Putamen (tissue), 1 donor: ENCODE results near the gene SPATA46.
A peak's percentile ranks its signal among the peaks of the same experiment; 100 is the strongest.
"Not testable (repeated sequence)": the region's sequence is repeated elsewhere in the genome, so short reads cannot be mapped to it uniquely, and the experiment has no call there.

Experiments used
- DNase-seq: peaks from one replicate; pipeline ENCODE4 v3.0.0-alpha.2; 2016; ENCODE audit warnings: low spot score

The SPATA46 gene, protein sequence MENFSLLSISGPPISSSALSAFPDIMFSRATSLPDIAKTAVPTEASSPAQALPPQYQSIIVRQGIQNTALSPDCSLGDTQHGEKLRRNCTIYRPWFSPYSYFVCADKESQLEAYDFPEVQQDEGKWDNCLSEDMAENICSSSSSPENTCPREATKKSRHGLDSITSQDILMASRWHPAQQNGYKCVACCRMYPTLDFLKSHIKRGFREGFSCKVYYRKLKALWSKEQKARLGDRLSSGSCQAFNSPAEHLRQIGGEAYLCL

DNA sequence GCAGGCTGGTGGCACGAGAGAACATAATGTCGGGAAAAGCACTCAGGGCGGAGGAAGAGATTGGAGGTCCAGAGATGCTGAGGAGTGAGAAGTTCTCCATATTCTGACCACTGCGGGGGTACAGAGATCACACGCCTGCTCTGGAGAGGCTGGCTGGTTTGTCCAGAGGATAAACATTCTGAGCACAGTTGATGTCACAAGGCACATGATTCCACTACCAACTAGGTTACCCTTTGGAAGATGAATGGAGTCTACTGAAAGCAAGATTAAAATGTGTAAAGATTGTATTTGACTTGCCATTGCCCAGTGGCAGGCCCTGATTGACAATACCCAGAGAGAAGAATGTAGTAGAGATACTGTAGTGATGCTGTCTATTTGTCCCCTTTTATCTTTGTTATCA lies at the start of gene SPATA46:
Gene SPATA46, minus strand, starts transcription at position 164 of the 400 bp plus-strand sequence. Its CDS starts 64 bp downstream, at position 100.
- DNase-seq, result no peak

DNA sequence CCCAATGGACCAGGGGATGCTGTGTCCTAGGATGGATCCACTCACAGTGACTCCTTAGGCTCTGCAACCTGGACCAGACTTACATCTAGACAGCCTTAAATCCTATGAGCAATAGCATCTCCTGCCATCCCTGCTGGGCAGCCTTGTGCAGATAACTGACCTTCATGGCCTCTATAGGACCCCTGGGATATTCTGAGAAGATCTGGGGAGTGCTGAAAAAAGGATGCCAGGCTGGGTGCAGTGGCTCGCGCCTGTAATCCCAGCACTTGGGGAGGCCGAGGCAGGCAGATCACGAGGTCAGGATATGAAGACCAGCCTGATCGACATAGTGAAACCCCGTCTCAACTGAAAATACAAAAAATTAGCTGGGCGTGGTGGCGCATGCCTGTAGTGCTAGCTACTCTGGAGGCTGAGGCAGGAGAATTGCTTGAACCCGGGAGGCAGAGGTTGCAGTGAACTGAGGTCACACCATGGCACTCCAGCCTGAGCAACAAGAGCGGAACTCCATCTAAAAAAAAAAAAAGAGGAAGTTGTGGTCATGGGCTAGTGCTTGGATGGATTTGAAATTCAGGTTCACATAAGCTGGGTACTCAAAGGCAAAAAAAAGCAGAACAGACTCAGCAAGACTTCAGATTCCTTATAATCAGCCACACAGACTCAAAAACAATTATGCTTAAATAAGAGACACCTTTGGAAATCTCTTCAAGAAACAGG lies 46.2 kb upstream of the SPATA46 start:
- DNase-seq, result no peak

DNA sequence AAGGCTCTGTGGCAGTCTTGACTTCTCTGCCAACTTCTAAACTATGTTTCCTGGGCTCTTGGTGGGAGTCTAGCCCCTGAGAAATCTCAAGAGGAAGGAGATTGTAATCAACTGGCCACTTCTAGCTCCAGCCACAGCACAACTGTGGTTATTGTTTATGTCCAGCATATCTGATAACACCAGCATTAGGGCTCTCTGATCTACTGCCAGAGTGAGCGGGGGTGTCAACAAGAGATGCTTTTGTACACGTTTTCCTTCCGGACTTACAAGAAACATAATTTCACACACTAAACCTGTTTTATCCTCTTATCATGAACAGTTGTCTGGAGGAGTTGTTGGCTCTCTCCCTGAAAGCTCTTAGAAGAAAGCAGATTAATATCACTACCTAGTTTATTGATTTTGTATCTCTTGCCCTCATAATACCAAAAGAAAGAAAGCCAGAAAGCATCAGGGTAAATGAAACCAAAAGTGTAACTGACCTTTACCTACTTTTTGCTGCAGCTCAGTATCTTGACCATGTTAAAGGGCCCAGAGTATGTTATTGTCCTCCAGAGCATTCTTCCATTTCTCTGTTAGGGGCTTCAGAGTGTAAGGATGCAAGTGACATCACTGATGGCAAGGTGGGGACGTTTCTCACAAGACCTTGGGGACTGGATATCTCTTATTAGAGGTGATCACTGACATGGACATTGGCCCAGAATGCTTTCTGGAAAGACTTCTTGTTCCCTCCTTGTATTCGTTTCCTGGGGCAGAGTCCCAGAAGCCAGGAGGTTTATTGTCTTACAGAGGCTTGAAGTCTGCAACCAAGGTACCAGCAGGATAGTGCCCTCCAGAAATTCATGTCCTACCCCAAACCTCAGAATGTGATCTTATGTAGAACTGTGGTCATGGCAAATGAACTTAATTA lies 44.9 kb upstream of the SPATA46 start:
- DNase-seq, result peak; percentile 14

DNA sequence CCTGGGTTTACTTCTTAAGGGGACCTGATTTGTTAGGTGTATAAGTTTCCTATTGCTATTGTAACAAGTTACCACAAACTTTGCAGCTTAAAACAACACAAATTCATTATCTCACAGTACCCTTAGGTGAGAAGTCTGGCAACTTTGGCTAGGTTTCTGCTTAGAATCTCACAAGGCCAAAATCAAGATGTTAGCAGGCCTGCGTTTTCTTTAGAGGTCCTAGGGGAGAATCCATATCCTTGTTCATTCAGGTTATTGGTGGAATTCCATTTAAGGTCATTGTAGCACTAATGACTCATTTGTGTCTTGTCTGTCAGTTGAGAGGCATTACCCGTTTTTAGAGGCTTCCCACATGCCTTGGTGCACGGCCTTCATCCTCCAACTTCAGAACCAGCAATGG lies 43.5 kb upstream of the SPATA46 start:
- no peak for DNase-seq

DNA sequence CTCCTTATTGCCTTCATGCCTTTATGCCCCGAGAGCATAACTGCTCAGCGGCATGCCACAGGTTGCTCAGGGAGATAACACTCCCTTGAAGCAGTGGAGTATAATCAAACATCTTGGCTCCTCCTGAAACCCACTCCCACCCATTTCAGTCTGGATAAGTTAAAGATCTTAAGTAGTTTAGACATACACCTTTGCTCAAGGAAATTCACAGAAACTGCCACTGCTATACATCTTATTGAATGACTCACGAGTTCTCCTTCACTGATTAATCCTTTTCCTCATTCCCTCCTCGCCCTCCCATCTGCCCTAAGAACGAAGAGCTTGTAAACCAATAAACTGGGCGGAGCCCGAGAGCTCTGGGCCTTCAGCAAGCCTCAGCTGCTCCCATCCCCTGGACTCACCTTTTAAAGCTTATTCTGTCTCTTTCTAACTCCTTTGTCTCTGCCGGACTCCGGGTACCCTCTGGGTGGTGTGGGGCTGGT lies 42.8 kb upstream of the SPATA46 start:
- not testable (repeated sequence) for DNase-seq

DNA sequence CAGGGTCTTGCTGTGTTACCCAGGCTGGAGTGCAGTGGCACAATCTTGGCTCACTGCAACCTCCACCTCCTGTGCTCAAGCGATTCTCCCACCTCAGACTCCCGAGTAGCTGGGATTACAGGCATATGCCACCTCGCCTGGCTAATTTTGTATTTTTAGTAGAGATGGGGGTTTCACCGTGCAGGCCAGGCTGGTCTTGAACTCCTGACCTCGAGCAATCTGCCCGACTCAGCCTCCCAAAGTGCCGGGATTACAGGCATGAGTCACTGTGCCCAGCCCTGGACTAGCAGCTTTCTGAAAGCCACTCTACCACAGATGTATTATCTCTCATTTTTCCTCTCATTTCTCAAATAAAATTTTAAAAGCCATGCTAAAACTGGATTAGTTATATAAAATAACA lies 41.9 kb upstream of the SPATA46 start:
- not testable (repeated sequence) for DNase-seq

DNA sequence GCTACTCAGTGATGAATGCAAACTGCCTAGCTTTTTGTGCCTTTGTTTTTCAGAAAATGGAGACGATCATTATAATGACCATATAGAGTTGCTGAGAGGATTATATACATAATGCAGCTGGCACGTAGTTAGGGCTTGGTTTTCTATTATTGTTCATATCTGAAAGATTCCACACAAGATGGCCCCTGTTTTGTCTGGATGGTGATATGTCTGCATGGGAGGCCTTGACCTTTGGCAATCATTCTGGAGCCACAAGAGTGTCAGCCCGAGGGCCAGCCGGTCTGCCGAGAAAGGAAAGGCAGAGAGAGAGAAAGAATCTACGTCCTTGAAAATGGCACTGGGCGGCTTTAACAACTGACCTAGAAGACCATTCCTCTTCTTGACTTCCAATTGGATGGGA lies 41.0 kb upstream of the SPATA46 start:
- DNase-seq, result no peak

DNA sequence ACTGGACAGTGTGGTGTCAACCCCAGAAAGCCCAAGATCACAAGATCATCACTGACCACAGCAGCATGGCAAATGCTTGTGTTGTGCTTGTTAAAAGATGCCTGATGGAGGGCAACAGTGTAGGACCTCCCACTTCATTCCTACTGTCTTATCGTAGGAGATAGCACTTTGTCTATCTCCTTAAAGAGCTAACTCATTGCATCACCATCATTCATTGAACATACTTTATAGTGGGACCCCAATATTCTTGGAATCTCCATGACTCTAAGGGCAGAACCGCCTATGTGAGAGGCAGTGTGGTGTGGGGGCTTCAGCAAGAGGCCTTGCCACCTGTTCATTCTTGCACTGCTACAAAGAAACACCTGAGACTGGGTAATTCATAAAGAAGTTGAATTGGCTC lies 40.3 kb upstream of the SPATA46 start:
- no peak for DNase-seq

DNA sequence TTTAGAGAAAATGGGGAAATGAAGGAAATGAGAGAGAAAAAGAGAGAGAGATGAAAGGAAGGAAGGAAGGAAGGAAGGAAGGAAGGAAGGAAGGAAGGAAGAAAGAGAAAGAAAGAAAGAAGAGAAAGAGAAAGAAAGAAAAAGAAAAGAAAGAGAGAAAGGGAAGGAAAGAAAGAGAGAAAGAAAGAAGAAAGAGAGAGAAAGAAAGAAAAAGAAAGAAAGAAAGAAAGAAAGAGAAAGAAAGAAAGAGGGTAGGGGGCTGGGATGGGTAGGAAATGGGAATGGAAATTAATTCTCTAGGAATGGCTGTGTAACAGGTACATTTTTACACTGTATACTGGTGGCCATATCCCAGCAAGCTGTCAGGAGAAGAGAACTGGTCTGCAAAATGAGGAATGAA lies 39.6 kb upstream of the SPATA46 start:
- no peak for DNase-seq

DNA sequence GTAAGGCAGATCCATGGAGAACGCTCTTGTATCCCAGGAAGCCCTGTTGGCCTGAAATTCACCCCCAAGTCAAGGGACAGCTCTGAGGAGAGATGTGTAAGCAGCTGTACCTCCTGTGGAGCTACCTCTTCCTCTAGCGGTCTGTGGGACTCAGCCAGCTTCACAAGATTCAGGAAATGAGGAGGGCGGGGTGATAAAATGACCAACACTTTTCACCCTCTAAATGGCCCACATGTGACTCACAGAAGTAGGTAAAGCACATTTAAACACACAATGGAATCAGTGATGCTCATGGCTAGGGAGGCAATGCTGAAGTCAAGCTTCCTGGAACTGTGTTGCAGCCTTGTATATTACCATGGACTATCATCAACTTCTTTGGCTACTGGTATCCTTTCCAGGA lies 35.3 kb upstream of the SPATA46 start, which contains the start of gene SH2D1B:
Gene SH2D1B, minus strand, starts transcription at position 135 of the 400 bp plus-strand sequence. Its CDS starts 120 bp downstream, at position 15.
- DNase-seq, result no peak

DNA sequence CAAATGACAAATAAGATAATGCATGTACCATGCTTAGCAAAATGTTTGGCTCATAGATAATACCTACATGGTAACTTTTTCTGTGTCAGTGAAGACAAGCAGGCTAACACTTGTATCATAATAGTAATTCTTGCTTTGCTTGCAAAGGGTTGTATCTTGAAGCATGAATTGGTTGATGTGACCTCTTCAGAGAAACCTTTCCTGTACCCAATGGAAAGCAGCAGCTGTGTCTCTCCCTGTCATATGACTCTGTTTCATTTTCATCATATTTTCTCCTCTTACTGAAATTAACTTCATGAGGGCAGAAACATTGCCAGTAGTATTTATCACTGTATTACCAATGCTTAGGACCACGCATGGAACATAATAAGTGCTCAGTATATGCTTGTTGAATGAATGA lies 30.9 kb upstream of the SPATA46 start:
- no peak for DNase-seq

DNA sequence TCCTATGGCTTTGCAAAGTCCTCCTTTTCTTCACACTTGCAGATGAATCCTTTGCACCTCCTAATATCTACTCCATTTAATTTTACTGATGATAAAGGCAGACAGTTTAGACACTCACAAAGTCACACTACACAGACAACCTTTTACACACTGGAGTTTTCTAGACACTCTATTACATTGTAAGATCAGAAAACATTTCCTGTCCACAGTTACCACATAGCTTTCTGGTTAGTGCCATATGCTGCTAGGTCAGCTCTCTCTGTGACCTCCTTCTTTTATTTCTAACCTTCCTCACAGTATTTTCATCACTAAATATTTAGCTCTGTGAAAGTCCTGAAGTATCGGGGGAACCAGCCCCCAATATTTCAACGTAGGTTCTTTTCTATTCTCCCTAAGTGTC lies 30.2 kb upstream of the SPATA46 start:
- no peak for DNase-seq

DNA sequence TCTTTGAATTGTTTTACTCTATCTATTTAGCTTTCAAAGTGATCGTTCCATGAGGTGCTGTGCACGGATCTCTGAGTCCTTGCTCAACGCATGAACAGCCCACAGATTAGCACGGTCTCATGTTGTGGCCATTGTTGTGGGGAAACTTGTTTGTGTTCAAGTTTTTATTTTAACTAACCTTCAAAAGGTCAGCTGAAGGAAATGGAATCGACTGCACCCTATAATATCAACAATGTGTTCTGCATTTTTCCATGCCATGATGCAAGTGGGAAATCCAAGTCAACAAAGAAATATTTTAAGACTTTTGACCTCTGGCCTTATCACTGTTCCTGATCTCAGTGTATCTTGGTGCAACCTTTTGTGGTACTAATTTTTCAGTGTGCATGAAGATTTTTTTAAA lies 29.1 kb upstream of the SPATA46 start:
- no peak for DNase-seq

DNA sequence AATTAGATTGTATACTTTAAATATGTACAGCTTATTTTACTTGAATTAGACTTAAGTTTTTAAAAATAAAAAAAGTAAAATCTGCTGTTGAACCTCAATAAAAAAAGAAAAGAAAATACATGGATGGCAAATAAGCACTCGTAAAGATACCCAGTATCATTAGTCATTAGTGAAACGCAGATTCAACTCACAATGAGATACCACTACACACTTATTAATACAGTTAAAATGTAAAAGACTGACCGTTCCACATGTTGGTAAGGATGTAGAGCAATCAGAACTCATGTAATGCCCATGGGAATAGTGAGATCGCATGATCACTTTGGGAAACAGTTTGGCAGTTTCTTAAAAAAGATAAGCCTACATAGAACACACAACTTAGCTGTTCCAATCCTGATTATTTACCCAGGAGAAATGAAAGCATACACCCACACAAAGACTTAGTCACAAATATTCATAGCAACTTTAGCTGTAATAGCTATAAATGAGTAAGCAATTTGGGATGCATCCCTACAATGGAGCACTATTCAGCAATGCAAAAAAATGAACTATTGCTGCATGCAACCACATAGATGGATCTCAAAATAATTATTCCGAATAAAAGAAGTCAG lies 28.0 kb upstream of the SPATA46 start:
- DNase-seq, result no peak

DNA sequence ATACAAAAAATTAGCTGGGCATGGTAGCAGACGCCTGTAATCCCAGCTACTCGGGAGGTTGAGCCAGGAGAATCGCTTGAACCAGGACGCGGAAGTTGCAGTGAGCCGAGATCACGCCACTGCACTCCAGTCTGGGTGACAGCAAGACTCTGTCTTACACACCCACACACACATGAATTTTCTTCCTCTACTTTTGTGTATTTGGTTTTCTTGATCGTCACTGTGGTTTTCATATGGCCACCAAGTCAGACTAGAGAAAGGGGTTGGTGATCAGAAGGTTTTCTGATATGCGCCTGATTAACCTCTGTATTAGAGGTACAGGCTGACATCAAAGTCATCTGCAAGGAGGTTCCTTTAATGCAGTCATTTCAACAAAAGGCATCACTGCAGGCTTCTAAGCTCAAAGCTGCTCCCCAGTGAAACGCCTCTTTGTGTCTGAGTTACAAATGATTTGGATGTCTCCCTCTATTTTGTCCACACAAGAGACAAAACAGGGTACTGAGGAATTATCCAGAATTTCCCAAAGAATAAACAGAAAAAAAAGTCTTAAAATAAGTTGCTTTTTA lies 24.2 kb upstream of the SPATA46 start:
- DNase-seq, result no peak

DNA sequence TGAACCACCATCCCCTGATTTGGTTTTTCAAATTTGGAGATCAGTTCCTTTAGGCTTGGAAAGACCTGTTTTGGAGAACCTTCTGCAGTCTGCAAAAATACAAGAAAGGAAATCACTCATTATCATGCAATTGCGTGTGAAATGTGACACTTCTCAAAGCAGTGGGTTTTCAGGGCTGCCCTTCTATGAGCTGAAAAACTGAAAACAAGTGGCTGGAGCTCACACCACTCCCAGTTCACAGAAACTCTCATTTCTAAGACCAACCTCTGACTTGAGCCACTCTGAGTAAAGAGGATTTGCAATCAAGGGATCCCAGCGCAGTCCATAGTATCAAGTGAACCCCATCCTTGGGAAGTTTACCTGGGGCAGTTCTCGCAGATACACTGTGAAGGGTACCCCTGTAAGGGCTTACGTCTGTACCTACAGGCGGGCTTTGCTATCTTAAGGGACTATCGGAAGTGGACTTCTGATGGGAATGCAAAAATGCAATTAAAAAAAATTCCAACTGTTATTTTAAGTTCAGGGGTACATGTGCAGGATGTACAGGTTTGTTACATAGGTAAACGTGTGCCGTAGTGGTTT lies 22.4 kb upstream of the SPATA46 start:
- DNase-seq, result no peak

DNA sequence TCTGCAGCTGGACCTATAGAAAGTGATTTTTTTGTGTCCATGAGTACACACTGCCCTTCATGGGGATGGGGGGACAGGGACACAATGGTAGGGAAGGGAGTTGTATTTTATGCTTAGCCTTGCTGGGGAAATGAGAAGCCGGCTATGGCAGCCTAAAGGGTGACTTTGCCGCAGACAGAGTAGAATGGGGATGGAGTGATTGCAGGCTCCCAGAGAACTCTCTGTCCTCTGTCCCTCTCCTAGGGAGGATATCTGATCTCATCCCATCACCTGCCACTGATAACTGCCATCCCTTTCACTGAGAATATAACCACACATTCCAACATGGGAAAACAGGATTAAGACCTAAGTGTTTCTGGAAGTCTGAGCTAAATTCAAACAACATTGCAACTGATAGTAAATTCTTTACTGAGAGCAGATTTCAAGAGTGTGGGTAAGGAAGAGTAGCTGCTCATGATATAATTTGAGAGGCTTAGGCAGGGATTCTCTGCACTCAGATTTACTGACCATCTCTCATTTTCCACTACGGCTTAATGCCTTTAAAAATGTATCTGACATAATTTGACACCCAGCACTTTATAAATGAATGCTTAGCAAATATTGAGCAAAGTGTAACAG lies 21.4 kb upstream of the SPATA46 start:
- DNase-seq, result no peak

DNA sequence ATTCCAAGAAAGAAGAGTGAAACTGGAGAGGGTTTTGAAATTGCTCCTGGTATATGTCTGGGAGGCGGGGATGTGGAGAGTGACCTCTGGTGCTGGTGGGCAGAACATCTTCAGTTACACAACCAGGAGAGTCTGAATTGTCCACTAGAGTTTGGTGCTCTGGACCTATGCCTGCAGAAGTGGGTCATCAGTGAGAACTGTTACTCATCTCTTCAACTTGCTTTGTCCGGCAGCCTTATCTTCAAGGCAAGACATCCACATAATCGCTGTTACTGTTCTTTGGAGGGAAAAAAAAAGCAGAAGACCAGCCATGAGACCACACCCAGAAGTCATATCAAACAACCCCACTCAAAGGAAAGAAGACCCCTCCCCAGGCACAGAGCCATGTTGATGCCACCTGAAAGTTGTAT lies 20.4 kb upstream of the SPATA46 start:
- DNase-seq, result no peak

DNA sequence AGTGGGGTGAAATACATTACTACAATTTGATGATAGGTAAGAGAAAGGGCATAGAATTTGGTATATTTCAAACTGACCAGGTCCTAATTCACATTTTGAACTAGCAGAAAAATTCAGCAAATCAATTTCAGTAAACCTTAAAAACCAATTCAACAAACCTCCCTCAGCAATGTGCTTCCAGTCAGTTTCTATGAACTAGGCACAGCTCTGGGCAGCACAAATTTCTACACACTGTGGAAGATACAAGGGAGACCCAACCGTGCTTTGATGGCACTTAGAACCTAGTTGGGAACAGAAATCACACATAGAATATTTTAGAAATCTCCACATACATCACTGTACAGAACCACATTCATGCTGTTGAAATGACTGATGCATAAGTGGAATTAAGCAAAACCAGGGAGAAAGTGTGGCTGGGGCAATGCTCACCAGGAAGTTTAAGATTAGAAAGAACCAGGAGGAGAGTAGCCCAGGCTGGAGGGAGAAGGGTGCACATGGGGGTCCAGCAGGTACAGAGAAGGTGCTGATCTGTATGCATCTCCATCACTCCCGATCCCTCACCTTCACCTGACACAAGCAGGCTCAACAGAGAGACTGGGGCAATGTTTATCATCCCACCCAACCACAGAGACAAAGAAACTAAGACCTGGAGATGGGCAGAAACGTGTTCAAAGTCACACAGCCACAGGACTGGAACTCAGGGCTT lies 19.7 kb upstream of the SPATA46 start:
- DNase-seq, result no peak
